CD14-positive monocyte (primary cell): Measurements from ENCODE around the gene ZNF570. TPM values are rescaled to one million over a fixed set of nuclear protein-coding genes. Genes with fewer than 3 reads are reported as not detected.

Experiments used
- DNase-seq, 3 donors: peaks; one replicate each; pipeline ENCODE4 v3.0.0-alpha.2; 2011 to 2022
- H2AFZ ChIP-seq: 2 replicates; pipeline ENCODE4 v1.6.0; 2012; ENCODE audit warnings: mild to moderate bottlenecking, low read depth, low read length, inconsistent platforms; ENCODE audit not compliant: insufficient read depth, poor library complexity, severe bottlenecking
- H3K27ac ChIP-seq, 2 donors: 1 replicate in 1 of 2; 2 replicates in 1 of 2; pipeline ENCODE4 v1.5.1; 2012 to 2013; ENCODE audit warnings: low read length in 2 of 2, control low read depth in 1 of 2, inconsistent platforms in 1 of 2, low read depth in 1 of 2, mild to moderate bottlenecking in 1 of 2
- H3K27me3 ChIP-seq, 2 donors: one replicate each; pipeline versions ENCODE4 v1.6.0 to v1.6.1; 2011 to 2013; ENCODE audit warnings: low read length in 2 of 2; ENCODE audit not compliant: control insufficient read depth in 2 of 2, insufficient read depth in 2 of 2
- H3K36me3 ChIP-seq, 2 donors: replicated peaks in 1 of 2; 1 replicate in 1 of 2; 2 replicates in 1 of 2; pipeline versions ENCODE4 v1.5.1 to v1.6.1; 2012 to 2013; ENCODE audit warnings: low read length in 2 of 2, control low read depth in 1 of 2, inconsistent platforms in 1 of 2, mild to moderate bottlenecking in 1 of 2; ENCODE audit not compliant: insufficient read depth in 2 of 2, control insufficient read depth in 1 of 2
- H3K4me1 ChIP-seq, 2 donors: 1 replicate in 1 of 2; 2 replicates in 1 of 2; pipeline versions ENCODE4 v1.5.1 to v1.6.1; 2012 to 2013; ENCODE audit warnings: low read length in 2 of 2, control low read depth in 1 of 2, inconsistent platforms in 1 of 2, mild to moderate bottlenecking in 1 of 2, moderate library complexity in 1 of 2; ENCODE audit not compliant: insufficient read depth in 2 of 2, control insufficient read depth in 1 of 2
- H3K4me2 ChIP-seq: replicated peaks from 2 replicates; pipeline ENCODE3; 2012; ENCODE audit warnings: low read length, moderate library complexity, mild to moderate bottlenecking; ENCODE audit not compliant: poor library complexity, severe bottlenecking; ENCODE audit errors: extremely low read depth
- H3K4me3 ChIP-seq, 3 experiments: fragments of 200-600 bp in 1 of 3; sonication (generic) in 1 of 3; replicated peaks in 1 of 3; 1 replicate in 2 of 3; 2 replicates in 1 of 3; pipeline ENCODE4 v1.5.1; 2011 to 2013; ENCODE audit warnings: low read length in 3 of 3, mild to moderate bottlenecking in 3 of 3, control low read depth in 2 of 3, low read depth in 2 of 3, inconsistent platforms in 1 of 3, moderate library complexity in 1 of 3
- H3K79me2 ChIP-seq: 2 replicates; pipeline ENCODE4 v1.6.0; 2012; ENCODE audit warnings: mild to moderate bottlenecking, control low read depth, inconsistent platforms, low read length, moderate library complexity; ENCODE audit not compliant: insufficient read depth
- H3K9ac ChIP-seq: 2 replicates; pipeline ENCODE4 v1.6.0; 2017; ENCODE audit warnings: low read length, mild to moderate bottlenecking; ENCODE audit not compliant: insufficient read depth, poor library complexity, severe bottlenecking
- H3K9me3 ChIP-seq, 2 donors: replicated peaks in 1 of 2; 1 replicate in 1 of 2; 2 replicates in 1 of 2; pipeline versions ENCODE4 v1.5.1 to v1.6.1; 2012 to 2013; ENCODE audit warnings: low read length in 2 of 2, control low read depth in 1 of 2; ENCODE audit not compliant: control insufficient read depth in 1 of 2, insufficient read depth in 1 of 2
- H4K20me1 ChIP-seq: 2 replicates; pipeline ENCODE4 v1.6.0; 2012; ENCODE audit warnings: mild to moderate bottlenecking, low read length, control low read depth, moderate library complexity; ENCODE audit not compliant: insufficient read depth
- H3K27ac Mint-ChIP-seq, 7 donors: one replicate each; pipeline ENCODE4 v1.8.0; 2020; ENCODE audit warnings: mild to moderate bottlenecking in 7 of 7, mixed read lengths in 7 of 7, moderate library complexity in 6 of 7, inconsistent platforms in 2 of 7
- H3K27me3 Mint-ChIP-seq, 3 donors: one replicate each; pipeline ENCODE4 v1.8.0; 2021 to 2022; ENCODE audit warnings: low read depth in 3 of 3, mild to moderate bottlenecking in 3 of 3, mixed read lengths in 3 of 3, moderate library complexity in 3 of 3, inconsistent platforms in 1 of 3
- H3K36me3 Mint-ChIP-seq, 2 donors: one replicate each; pipeline ENCODE4 v1.8.0; 2020; ENCODE audit warnings: mixed read lengths in 2 of 2, inconsistent platforms in 1 of 2, mild to moderate bottlenecking in 1 of 2
- H3K4me1 Mint-ChIP-seq: one replicate; pipeline ENCODE4 v1.8.0; 2020; ENCODE audit warnings: mild to moderate bottlenecking, mixed read lengths
- H3K4me3 Mint-ChIP-seq, 2 donors: one replicate each; pipeline ENCODE4 v1.8.0; 2020; ENCODE audit warnings: mild to moderate bottlenecking in 2 of 2, mixed read lengths in 2 of 2, moderate library complexity in 1 of 2
- H3K9me3 Mint-ChIP-seq, 7 donors: one replicate each; pipeline ENCODE4 v1.8.0; 2020 to 2022; ENCODE audit warnings: mixed read lengths in 7 of 7, mild to moderate bottlenecking in 6 of 7, moderate library complexity in 6 of 7, inconsistent platforms in 2 of 7
- whole genome bisulfite sequencing: methylation state at CpG from one replicate; pipeline ENCODE4 v1.1.5; 2013; ENCODE audit warnings: missing lambda C conversion rate; ENCODE audit not compliant: insufficient coverage; 5-methylcytosine and 5-hydroxymethylcytosine counted together
- intact Hi-C, 2 donors: fragments of 100-400 bp; cut with micrococcal nuclease; formaldehyde crosslinking; loops; one replicate each; pipeline versions ENCODE4 v1.15.0 to v1.15.1; 2023
- polyA plus RNA-seq, 3 donors: library from polyadenylated mRNA; depleted of rRNA in 1 of 3; unstranded in 2 of 3; stranded (reverse) in 1 of 3; fragments of 300-500 nt in 2 of 3; fragments of >200 nt in 1 of 3; fragmentation: Illumina TruSeq in 2 of 3; gene quantifications; 1 replicate in 2 of 3; 2 replicates in 1 of 3; pipeline ENCODE4 v1.2.3, GENCODE V29; 2012 to 2021
- TF ChIP-seq, protein P1 (sequence below): fragments of 200-600 bp; IDR thresholded peaks from one replicate; pipeline ENCODE4 v1.8.0; 2022; ENCODE audit warnings: antibody characterized with exemption, mild to moderate bottlenecking

ZNF570 gene
- polyA plus RNA-seq, 3 donors = 0.12 to 1.1 (median 0.80) TPM

GRCh38 chr19:37467608-37468090, 1.5 kb upstream of the ZNF570 start:
- peaks cover 30% of the 10 kb centered on the region for H3K4me1 Mint-ChIP-seq
- H3K79me2 ChIP-seq = no peaks in the 10 kb centered on the region
- H3K9ac ChIP-seq = peak overlapping the region; percentile 76

DNA sequence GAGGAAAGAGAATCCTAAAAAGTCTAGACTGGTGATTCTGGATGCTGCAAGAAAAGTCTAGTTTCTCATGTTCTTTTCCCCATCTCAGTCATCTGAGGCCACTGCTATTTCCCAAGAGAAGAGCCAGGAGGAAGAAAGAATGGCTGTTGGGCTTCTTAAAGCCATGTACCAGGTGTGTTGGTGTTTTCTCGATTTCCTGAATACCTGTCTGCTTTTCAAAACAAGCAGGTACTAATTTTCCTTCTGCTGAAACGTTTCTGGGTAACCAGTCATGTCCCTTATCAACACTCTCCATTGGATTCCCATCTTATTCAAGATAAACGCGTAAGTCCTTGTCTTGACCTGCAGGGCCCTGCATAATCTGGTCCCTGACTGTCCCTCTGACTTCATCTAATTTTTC, 1.1 kb downstream of the ZNF570 start:
- Mint-ChIP-seq H3K36me3 (peaks cover 3 to 18% of the 10 kb centered on the region in 2 donors), H3K27me3 (no peaks in the 10 kb centered on the region), H3K9me3 (peaks cover 10 to 42% (median 28%) of the 10 kb centered on the region in 7 donors), H3K4me3 (peak overlapping the region in 1 of 2 donors; percentile 97), H3K4me1 (peaks cover 30% of the 10 kb centered on the region), H3K27ac (no peak overlapping the region)
- Histone ChIP-seq H3K4me2 (peak overlapping the region; percentile 80), H3K36me3 (peaks cover 0 to 20% of the 10 kb centered on the region in 2 donors), H2AFZ (peak overlapping the region; percentile 98), H3K27me3 (no peaks in the 10 kb centered on the region), H3K9me3 (peaks cover 38 to 43% of the 10 kb centered on the region in 2 donors), H4K20me1 (no peaks in the 10 kb centered on the region), H3K4me3 (peak overlapping the region in 1 of 3 experiments; percentile 98), H3K79me2 (no peaks in the 10 kb centered on the region), H3K27ac (no peak overlapping the region), H3K4me1 (peaks cover 26 to 33% of the 10 kb centered on the region in 2 donors), H3K9ac (no peak overlapping the region)
- intact Hi-C loops = loop anchor here in 1 of 2 donors (5.0 kb wide), 1 partner anchor 628 kb away; no protein-coding TSS in a partner anchor
- DNase-seq = no peak
- TF ChIP-seq, protein P1, sequence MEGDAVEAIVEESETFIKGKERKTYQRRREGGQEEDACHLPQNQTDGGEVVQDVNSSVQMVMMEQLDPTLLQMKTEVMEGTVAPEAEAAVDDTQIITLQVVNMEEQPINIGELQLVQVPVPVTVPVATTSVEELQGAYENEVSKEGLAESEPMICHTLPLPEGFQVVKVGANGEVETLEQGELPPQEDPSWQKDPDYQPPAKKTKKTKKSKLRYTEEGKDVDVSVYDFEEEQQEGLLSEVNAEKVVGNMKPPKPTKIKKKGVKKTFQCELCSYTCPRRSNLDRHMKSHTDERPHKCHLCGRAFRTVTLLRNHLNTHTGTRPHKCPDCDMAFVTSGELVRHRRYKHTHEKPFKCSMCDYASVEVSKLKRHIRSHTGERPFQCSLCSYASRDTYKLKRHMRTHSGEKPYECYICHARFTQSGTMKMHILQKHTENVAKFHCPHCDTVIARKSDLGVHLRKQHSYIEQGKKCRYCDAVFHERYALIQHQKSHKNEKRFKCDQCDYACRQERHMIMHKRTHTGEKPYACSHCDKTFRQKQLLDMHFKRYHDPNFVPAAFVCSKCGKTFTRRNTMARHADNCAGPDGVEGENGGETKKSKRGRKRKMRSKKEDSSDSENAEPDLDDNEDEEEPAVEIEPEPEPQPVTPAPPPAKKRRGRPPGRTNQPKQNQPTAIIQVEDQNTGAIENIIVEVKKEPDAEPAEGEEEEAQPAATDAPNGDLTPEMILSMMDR = no peak
- WGBS = 100% methylated on average over 2 of the region's 4 CpGs

More at GRCh38 chr19:37467608-37468090, 1.5 kb upstream of the ZNF570 start:
- intact Hi-C loops = loop anchor here (2.0 to 10.0 kb wide), 8 partner anchors 95 to 783 kb away; partner anchors contain the start of genes ZNF527 (in 2 of the 2), ZNF345 (in 1 of the 2), ZNF383 (in 1 of the 2) and ZNF567 (in 1 of the 2)
- Histone ChIP-seq H3K4me3 (peak overlapping the region; percentile 45 to 98 (median 64)), H2AFZ (peak overlapping the region; percentile 97), H3K9me3 (peaks cover 34 to 48% of the 10 kb centered on the region in 2 donors), H3K4me2 (peak overlapping the region; percentile 89), H3K4me1 (peaks cover 26 to 33% of the 10 kb centered on the region in 2 donors), H3K27me3 (no peaks in the 10 kb centered on the region), H4K20me1 (no peaks in the 10 kb centered on the region), H3K27ac (peak overlapping the region; percentile 74 to 86), H3K36me3 (peaks cover 5 to 37% of the 10 kb centered on the region in 2 donors)
- Mint-ChIP-seq H3K9me3 (peaks cover 16 to 46% (median 26%) of the 10 kb centered on the region in 7 donors), H3K27ac (peak overlapping the region; percentile 67 to 95 (median 90)), H3K27me3 (no peaks in the 10 kb centered on the region), H3K36me3 (peaks cover 12 to 18% of the 10 kb centered on the region in 2 donors), H3K4me3 (peak overlapping the region; percentile 96 to 98)
- DNase-seq = peak in 1 of 3 donors; percentile 0
- TF ChIP-seq, protein P1 = no peak
- WGBS = 50% methylated on average over 16 of the region's 18 CpGs
